ENCODE results near the gene ZBTB20.

ZBTB20 gene

GRCh38 chr3:114558271-114558670 lies 588.8 kb downstream of the ZBTB20 start:
- DNase-seq = no peak

GRCh38 chr3:114557791-114558190 lies 589.3 kb downstream of the ZBTB20 start:
- DNase-seq = no peak

DNA sequence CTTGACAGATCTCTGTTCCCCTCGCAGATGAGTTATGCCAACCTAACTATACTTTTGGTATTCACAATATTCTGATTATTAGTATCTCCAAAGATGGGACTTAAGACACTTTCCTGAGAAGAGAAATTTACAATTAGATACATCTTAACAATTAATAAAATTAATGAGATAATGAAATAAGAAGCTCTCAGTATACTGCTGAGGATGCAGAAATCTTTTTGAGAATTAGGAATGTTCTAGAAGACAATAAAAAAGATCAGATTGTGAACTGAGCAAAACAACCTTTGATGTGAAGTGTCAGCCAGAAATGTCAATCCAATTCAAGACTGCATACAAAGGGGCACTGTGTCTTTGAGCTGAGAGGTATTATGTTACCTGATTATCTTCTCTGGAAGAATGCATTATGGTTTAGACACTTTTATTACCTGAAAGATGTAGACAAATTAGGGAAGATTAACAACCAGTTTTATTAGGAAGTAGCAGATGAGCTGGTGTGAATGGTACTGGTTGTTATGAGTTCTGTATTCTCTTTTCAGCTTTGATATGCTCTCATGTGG lies 590.4 kb downstream of the ZBTB20 start:
- DNase-seq = no peak

DNA sequence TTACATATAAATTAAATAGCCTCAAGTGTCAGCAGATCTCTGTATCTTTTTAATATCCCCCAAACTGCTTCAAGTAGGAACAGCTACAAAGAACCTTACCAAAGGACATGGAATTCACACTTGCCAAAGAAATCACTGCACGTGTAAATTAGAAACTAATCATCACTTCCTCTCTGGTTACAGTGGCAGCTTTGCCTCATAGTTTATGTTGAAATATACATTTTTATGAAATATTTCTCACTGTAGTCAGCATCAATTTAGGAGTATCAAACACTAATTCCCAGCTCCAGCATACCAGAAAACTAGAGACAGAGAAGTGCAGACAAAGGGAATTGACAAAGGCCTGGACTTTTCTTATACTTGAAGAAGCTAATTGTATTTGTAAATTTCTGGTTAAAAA lies 592.4 kb downstream of the ZBTB20 start:
- DNase-seq = no peak

DNA sequence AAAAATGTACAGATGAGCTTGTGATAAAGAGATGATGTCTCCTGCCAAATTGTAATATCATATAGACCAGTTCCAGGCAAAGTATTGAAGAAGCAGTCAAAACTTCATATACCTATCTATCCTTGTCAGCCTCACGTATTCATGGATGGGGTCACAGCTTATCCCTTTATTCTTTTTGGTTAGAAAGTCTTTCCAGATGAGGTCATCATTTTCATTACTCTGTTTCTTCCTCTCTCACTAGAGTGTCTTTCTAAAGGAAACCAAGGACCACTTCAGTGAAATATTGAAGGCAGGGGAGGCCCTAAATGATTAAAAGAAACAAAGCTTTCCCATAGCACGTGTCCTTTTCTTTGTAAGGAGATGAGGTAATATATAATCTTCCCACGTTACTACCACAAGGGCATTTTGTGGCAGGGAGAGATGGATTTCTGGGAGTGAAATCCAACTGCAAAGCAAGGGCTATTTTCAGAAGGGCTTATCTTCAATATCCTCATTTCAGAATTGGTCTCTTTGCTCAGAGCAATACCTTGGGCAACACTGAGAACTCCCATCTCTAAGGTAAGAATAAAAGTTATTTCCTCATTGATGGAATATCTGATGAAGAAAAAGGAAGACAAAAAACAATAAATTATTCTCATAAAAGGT lies 593.0 kb downstream of the ZBTB20 start:
- no peak for DNase-seq

- no peak for DNase-seq
Observed at GRCh38 chr3:114552527-114552812, 594.6 kb downstream of the ZBTB20 start.

DNA sequence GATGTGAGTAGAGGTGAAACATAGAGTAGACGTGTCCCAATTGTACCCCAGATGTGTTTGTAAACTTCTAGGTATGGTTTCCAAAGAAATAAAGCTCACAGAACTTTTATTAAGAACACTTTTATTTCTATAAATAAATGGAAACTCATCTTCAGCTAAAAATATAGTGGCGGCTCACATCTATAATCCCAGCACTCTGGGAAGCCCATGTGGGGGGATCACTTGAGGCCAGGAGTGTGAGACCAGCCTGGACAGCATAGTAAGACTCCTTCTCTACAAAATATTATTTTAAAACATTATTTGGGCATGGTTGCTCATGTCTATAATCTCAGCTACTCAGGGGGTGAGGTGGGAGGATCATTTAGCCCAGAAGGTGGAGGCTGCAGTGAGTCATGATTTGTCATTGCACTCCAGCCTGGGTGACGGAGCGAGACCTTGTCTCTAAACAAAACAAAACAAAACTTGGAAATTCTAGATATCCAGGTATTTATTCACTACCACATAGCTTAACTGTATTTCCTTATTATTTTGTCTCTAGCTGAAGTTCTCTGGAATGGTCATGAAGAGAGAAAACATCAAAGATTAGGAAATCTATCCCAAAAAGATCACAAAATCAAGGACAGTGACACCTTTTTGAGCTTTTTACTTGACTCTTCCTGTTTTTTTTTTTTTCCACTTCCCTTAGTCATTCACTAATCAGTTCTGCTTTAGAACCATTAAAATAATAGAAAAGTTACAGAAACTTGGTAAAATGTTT lies 595.1 kb downstream of the ZBTB20 start:
- DNase-seq = no peak

- DNase-seq = no peak
Observed at GRCh38 chr3:114550165-114550564, 596.9 kb downstream of the ZBTB20 start.

- DNase-seq = no peak
Observed at GRCh38 chr3:114545193-114545592, 601.9 kb downstream of the ZBTB20 start.

DNA sequence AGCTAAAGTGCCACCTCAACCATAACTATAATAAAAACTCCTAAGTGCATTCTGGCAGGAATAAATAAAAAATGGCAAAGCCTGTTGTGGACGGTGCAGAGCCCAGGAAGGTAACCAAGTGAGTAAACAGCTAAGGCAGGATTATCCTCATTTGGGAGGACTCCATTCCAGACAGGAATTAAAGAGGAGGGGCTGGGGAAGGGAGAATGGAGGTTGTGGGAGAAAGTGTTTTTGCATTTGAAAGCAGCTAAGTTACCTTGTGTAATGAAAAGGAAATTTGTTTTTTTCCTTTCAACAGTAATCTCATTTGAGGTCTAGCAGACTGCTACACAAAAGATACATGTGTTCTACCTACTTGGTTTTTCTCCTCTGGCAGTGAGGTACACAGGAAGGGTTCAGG lies 604.7 kb downstream of the ZBTB20 start:
- DNase-seq = no peak

GRCh38 chr3:114539525-114539924 lies 607.6 kb downstream of the ZBTB20 start:
- DNase-seq = no peak

- DNase-seq = no peak
Observed at GRCh38 chr3:114538211-114538610, 608.9 kb downstream of the ZBTB20 start.

DNA sequence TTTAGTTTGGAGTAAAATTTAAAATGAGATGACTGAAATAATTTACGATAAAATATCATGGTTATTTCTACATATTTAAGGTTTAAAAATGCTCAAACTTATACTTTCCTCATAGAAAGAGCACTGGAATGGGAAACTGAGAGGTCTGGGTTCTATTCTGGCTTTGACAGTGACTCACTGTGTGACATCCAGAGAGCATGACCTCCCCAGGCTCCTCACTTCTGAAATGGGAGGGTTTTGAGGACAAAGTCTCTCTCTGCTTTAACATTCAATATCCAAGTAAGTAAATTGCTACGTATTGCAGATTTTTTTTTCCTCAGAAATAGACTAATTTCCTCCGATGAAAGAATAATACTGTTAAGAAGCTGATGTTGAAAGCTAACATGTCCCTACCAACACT lies 618.6 kb downstream of the ZBTB20 start:
- DNase-seq = no peak

DNA sequence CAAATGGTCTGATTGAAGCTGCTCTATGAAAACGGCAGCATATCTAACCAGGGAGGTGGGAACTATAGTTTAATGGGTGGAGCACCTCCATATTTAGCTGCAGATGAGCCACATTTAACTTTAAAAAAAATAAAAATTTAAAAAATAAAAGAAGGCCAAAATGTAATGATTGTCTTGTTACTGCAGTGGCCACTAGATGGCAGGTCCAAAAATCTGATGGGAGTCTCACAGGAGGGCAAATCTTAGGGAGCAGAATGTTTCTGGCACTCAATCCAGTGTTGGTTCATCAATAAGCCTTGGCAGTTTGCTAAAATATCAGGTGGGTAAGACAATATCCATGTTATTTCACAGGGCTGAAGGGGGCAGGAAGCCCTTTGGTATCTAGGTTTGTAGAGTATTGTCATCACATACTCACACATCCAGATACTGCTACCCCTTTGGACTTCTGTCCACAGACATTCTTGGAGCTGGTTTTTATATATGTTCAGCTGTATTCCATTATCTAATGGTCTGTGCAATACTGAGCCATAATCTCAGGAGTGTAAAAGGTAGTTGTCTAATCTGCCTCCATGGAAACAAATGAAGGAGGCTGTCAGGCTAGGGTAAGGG lies 619.9 kb downstream of the ZBTB20 start:
- DNase-seq = no peak

- no peak for DNase-seq
Observed at GRCh38 chr3:114525278-114525677, 621.8 kb downstream of the ZBTB20 start.

GRCh38 chr3:114519415-114519814 lies 627.7 kb downstream of the ZBTB20 start:
- DNase-seq = no peak

DNA sequence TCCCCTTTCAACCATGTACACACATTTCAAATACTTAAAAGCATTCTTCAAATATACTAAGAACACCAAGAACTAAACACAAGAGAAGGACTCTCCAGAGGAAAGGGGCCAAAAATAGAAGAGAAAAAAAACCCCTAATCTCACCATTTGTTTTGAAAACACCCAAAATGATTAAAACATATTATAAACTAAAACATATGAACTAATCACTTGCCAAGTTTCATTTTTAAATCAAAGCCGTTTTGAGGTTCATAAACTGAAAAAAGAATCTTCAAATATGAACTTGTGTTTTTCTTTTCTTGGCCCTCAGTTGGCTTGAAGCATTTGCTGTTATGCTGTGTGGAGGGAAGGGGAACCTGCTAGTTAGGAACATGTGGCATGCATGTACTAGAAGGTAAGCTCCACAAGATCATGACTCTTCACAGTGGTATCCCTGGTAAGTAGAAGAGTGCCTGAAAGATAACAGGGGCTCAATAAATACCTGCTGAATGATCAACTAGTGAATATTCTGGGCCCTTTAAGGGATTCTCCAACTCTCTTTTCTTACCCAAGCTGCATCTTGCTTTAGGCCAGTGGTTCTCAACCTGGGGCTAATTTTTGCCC lies 628.8 kb downstream of the ZBTB20 start:
- no peak for DNase-seq

DNA sequence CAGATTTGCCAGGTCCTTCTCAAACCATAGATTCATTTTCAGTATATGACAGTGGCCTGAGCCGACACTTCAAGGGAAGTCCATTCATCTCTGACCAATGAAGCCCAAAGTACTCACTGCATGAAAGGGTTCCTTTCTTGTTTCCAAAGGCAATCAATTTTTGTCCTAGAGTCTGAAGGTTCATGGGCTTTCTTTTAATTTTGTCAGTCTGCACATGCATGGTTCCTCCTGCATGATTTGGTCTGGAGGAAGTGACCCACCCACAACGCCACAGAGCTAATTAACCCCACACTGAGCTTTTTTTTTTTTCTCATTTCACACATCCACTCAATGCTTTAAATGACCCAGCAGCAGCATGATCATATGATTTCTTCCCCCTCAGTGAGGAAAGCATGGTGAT lies 636.9 kb downstream of the ZBTB20 start:
- no peak for DNase-seq

DNA sequence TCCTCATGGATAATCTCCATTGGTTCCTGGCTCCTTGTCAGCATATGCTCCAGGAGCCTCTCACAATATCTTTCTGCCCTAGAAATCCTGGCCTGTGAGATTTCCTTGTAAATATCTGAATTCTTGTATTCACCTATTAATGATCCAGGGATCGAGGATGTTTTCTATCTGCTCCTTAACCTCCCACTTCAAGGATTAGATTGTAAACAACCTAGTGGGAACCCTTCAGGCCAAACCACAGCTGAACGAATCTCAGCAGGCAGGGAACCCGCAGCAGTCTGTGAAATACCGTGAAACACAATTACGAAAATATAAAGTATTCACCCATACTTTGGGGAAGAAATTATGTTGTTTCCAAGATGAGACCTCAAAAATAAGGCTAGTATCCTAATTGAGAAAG lies 637.3 kb downstream of the ZBTB20 start:
- DNase-seq = no peak

- no peak for DNase-seq
Observed at GRCh38 chr3:114508976-114509375, 638.1 kb downstream of the ZBTB20 start.

GRCh38 chr3:114508208-114508607 lies 638.9 kb downstream of the ZBTB20 start:
- no peak for DNase-seq

GRCh38 chr3:114506591-114507300 lies 640.3 kb downstream of the ZBTB20 start:
- DNase-seq = no peak

GRCh38 chr3:114504941-114505628 lies 642.0 kb downstream of the ZBTB20 start:
- no peak for DNase-seq

Data from stimulated activated CD4-positive, alpha-beta T cell treated with anti-CD3 and anti-CD28 coated beads, Interleukin-4, amount 100 ng/mL, for 24 hours (primary cell).